GM12864 (cell line): ENCODE data around the gene EN1.

Source experiments
- DNase-seq: peaks from one replicate; pipeline ENCODE4 v3.0.0-alpha.2; 2011; ENCODE audit warnings: low read depth
- H3K4me3 ChIP-seq: 2 replicates; pipeline ENCODE4 v1.5.1; 2011; ENCODE audit warnings: mild to moderate bottlenecking, low read depth, low read length, control low read depth
- CTCF ChIP-seq: IDR thresholded peaks from 2 replicates; pipeline ENCODE4 v1.5.1; 2011; ENCODE audit warnings: low read depth, mild to moderate bottlenecking, moderate library complexity, low read length, control low read depth, inconsistent platforms; ENCODE audit errors: missing control alignments

EN1 gene

GRCh38 chr2:118803012-118803411 is 44.4 kb downstream of the EN1 start:
- no peak overlapping the region for H3K4me3 ChIP-seq

DNA sequence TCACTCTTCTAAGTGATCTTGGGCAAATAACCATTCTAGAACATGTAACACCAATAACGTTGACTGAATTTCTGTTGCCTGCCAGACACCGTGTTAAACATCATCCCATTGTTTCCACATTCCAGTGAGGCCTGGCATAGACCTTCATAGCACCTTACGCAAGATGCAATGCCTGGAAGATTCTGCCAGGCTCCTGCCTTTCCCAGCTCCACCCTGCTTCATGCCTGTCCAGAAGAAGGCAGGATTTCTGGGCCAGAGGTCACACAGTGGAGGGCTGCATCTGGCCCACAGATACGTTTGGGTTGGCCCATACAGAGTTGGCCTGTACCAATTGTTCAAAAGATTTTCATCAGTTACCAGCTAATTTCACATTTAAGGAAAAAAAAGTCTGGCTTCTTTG is 46.3 kb downstream of the EN1 start:
- no peak for TF ChIP-seq CTCF
- no peak for DNase-seq
- no peak overlapping the region for H3K4me3 ChIP-seq

More at GRCh38 chr2:118803012-118803411, 44.4 kb downstream of the EN1 start:
- DNase-seq = no peak
- TF ChIP-seq CTCF = no peak

DNA sequence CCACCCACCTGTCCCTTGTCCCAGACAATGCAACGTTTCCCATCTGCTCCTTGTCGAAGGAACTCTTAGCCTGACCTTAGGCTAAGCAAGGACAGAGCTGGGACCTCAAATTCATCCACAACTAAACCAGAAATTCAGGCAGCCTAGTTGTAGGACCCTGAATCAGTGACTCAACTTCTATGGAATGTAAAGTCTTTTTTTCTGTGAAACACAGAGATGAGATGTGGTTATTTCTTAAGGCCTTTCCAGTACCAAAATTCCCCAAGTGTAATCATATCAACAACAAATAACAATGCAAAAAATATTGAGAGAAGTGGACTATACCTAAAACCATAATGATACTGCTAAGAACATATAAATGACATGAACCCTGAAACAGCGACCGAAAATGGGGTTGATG is 46.7 kb downstream of the EN1 start:
- H3K4me3 ChIP-seq = no peak overlapping the region
- no peak for TF ChIP-seq CTCF
- no peak for DNase-seq

GRCh38 chr2:118794546-118794945 is 52.9 kb downstream of the EN1 start:
- no peak overlapping the region for H3K4me3 ChIP-seq
- DNase-seq = no peak
- no peak for TF ChIP-seq CTCF
